Activated CD8-positive, alpha-beta T cell treated with anti-CD3 and anti-CD28 coated beads for 36 hours (primary cell): ENCODE measurements around the gene TRAPPC12. TPM values are rescaled to one million over a fixed set of nuclear protein-coding genes. Genes with fewer than 3 reads are reported as not detected.

Experiments used
- ATAC-seq: fragments of 200-7000 bp; cut with Tn5 transposase; one replicate; pipeline ENCODE4 v1.10.0; 2021; ENCODE audit warnings: mild to moderate bottlenecking, moderate library complexity
- CTCF ChIA-PET: fragments of 350-600 bp; sonication (Branson Sonifier 250); formaldehyde crosslinking; loops from one replicate; lab custom pipeline; 2021; ENCODE audit warnings: antibody characterized with exemption; lab: Charles Lee
- POLR2A ChIA-PET: fragments of 350-600 bp; sonication (Branson Sonifier 250); formaldehyde crosslinking; loops from one replicate; lab custom pipeline; 2021; ENCODE audit warnings: antibody characterized with exemption; lab: Charles Lee
- DNase-seq: peaks from one replicate; pipeline ENCODE4 v3.0.0-alpha.2; 2020
- H3K27ac Mint-ChIP-seq: one replicate; pipeline ENCODE4 v1.8.0; 2021; ENCODE audit warnings: mild to moderate bottlenecking, mixed read lengths
- H3K27me3 Mint-ChIP-seq: one replicate; pipeline ENCODE4 v1.8.0; 2021; ENCODE audit warnings: mixed read lengths
- H3K36me3 Mint-ChIP-seq: one replicate; pipeline ENCODE4 v1.8.0; 2021; ENCODE audit warnings: low read depth, mixed read lengths
- H3K4me1 Mint-ChIP-seq: one replicate; pipeline ENCODE4 v1.8.0; 2021; ENCODE audit warnings: low read depth, mixed read lengths
- H3K4me3 Mint-ChIP-seq: one replicate; pipeline ENCODE4 v1.8.0; 2021; ENCODE audit warnings: mild to moderate bottlenecking, moderate library complexity, mixed read lengths
- H3K9me3 Mint-ChIP-seq: one replicate; pipeline ENCODE4 v1.8.0; 2021; ENCODE audit warnings: mixed read lengths
- intact Hi-C: fragments of 100-400 bp; cut with micrococcal nuclease; formaldehyde crosslinking; loops from one replicate; pipeline ENCODE4 v1.10.0; 2022
- total RNA-seq, 2 experiments: library from RNA; stranded (reverse); gene quantifications; one replicate each; pipeline ENCODE4 v1.2.3, GENCODE V29; 2021
- TF ChIP-seq, protein P1 (sequence below): fragments of 200-600 bp; IDR thresholded peaks from one replicate; pipeline ENCODE4 v1.8.0; 2022; ENCODE audit warnings: antibody characterized with exemption, mild to moderate bottlenecking

The TRAPPC12 gene
- total RNA-seq, 2 experiments from 2014 or later: 52.9 to 65.3 TPM

DNA sequence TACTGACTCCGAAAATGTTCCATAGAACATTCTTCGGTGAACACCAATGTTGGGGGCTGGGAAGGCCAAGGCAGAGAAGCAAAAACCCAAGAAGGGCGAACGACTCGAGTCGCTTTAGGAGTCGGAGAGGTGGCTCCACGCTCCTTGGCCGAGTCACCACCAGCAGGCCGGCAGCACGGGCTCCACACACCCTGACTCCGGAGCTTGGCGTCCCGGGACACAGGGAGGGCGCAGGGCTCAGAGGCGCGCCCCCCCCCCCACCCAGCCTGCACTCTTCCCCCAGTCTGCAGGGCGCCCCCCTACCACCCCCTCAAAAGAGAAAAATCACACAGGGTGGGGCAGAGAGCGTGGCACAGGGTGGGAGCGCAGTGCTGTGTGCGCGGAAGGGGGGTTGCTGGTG is 147.4 kb downstream of the TRAPPC12 start:
- Mint-ChIP-seq H3K4me3 (no peak overlapping the region), H3K9me3 (no peaks in the 10 kb centered on the region), H3K4me1 (peaks cover under 1% of the 10 kb centered on the region), H3K27me3 (no peaks in the 10 kb centered on the region), H3K36me3 (no peaks in the 10 kb centered on the region), H3K27ac (no peak overlapping the region)
- ATAC-seq (no peak), DNase-seq (no peak)
- TF ChIP-seq, protein P1, sequence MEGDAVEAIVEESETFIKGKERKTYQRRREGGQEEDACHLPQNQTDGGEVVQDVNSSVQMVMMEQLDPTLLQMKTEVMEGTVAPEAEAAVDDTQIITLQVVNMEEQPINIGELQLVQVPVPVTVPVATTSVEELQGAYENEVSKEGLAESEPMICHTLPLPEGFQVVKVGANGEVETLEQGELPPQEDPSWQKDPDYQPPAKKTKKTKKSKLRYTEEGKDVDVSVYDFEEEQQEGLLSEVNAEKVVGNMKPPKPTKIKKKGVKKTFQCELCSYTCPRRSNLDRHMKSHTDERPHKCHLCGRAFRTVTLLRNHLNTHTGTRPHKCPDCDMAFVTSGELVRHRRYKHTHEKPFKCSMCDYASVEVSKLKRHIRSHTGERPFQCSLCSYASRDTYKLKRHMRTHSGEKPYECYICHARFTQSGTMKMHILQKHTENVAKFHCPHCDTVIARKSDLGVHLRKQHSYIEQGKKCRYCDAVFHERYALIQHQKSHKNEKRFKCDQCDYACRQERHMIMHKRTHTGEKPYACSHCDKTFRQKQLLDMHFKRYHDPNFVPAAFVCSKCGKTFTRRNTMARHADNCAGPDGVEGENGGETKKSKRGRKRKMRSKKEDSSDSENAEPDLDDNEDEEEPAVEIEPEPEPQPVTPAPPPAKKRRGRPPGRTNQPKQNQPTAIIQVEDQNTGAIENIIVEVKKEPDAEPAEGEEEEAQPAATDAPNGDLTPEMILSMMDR: no peak
- ChIA-PET POLR2A (no interaction called here), CTCF (no interaction called here)
- intact Hi-C loops: no loop called here

DNA sequence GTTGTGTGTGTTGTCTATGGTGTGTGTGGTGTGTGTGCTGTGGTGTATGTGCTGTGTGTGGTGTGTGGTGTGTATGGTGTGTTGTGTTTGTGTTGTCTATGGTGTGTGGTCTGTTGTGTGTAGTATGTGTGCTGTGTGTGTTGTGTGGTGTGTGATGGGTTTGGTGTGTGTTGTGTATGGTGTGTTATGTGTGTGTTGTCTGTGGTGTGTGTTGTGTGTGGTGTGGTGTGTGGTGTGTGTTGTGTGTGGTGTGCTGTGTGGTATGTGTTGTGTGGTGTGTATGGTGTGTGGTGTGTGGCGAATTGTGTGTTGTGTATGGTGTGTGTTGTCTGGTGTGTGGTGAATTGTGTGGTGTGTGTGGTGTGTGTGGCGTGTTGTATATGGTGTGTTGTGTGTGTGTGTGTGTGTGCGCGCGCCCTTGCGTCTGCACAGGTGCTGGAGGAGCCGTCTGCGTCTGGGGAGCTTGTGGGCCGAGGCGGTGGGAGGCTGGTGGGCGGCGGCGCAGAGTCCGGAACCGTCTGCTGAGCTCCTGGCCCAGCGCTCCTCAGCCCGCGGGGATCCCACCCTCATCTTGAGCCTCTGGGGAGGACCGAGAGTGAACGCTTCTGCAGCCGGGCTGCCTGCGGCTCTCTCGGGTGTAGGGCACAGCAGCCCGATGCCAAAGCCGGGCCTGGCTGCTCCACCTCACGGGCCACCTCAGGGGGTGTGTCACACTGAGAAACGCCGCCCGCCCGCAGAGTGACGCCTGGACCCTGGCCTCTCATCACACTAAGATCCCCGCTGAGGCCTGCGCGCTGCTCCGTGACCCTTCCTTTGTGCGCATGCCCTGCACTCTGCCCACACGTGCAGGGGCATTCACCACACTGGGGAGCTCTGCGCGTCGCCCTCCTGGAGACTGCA is 148.6 kb downstream of the TRAPPC12 start:
- TF ChIP-seq, protein P1: no peak

More for the DNA sequence above, 148.6 kb downstream of the TRAPPC12 start:
- Mint-ChIP-seq H3K4me1 (no peaks in the 10 kb centered on the region), H3K9me3 (no peaks in the 10 kb centered on the region), H3K36me3 (no peaks in the 10 kb centered on the region), H3K27ac (no peak overlapping the region), H3K27me3 (no peaks in the 10 kb centered on the region), H3K4me3 (no peak overlapping the region)
- POLR2A ChIA-PET: interaction anchor here (1.6 kb wide), 1 partner anchor 8 kb away, joined by 3 read pairs; no protein-coding TSS in a partner anchor
- no peak for DNase-seq
- CTCF ChIA-PET: no interaction called here
- ATAC-seq: no peak
- intact Hi-C loops: no loop called here

Other genes with a start within 250 kb of the TRAPPC12 start
- 10 to 100 TPM; 38.4 to 39.1 TPM for gene EIPR1, start 1.9 kb upstream of the TRAPPC12 start, total RNA-seq
- gene ADI1, start 139.8 kb downstream of the TRAPPC12 start, total RNA-seq: 10 to 100 TPM; 15.7 to 18.2 TPM
- gene RNASEH1, start 178.6 kb downstream of the TRAPPC12 start, total RNA-seq: 10 to 100 TPM; 23.4 to 24.7 TPM
- gene RPS7, start 195.6 kb downstream of the TRAPPC12 start, total RNA-seq: 1,000 to 10,000 TPM; 1,838 to 1,893 TPM
- gene COLEC11, start 215.4 kb downstream of the TRAPPC12 start, total RNA-seq: under 1 TPM in 1 of 2 experiments, not detected in 1; 0.49 TPM